HG03280 (cell line): Measurements from ENCODE around the gene STARD3.
"Not testable (repeated sequence)": the region's sequence is repeated elsewhere in the genome, so short reads cannot be mapped to it uniquely, and the experiment has no call there.

Experiments
- ATAC-seq: cut with Tn5 transposase; IDR thresholded peaks from one replicate; pipeline ENCODE4 v1.9.1; 2021; ENCODE audit warnings: mild to moderate bottlenecking, moderate library complexity; ENCODE audit not compliant: unreplicated experiment

STARD3 gene

GRCh38 chr17:39706921-39707337 is 70.0 kb downstream of the STARD3 start:
- no peak for ATAC-seq

DNA sequence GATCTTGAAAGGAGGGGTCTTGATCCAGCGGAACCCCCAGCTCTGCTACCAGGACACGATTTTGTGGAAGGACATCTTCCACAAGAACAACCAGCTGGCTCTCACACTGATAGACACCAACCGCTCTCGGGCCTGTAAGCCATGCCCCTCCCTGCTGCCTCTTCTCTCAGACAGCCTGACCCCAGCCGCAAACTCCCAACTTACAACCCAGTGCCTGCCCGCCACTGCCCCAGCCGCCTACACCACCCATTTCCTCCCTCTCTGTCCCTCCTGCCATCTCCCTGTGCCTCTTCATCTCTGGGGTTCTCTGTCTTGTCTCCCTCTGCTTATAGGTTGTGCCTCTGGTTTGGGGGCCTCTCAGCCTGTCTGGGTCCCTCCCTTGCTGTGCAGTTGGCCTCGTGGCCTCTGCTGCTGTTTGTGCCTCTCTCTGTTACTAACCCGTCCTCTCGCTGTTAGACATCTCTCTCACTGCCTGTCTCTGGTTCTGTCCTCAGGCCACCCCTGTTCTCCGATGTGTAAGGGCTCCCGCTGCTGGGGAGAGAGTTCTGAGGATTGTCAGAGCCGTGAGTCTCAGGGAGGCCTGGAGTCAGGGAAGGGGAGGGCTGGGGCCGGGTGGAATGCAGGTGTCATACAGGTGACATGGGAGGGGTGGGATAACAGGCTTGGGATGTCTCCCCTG is 72.5 kb downstream of the STARD3 start:
- ATAC-seq, result no peak

- ATAC-seq, result no peak
Observed at GRCh38 chr17:39709998-39710964, 73.3 kb downstream of the STARD3 start.

- not testable (repeated sequence) for ATAC-seq
Observed at GRCh38 chr17:39711071-39711470, 74.1 kb downstream of the STARD3 start.

DNA sequence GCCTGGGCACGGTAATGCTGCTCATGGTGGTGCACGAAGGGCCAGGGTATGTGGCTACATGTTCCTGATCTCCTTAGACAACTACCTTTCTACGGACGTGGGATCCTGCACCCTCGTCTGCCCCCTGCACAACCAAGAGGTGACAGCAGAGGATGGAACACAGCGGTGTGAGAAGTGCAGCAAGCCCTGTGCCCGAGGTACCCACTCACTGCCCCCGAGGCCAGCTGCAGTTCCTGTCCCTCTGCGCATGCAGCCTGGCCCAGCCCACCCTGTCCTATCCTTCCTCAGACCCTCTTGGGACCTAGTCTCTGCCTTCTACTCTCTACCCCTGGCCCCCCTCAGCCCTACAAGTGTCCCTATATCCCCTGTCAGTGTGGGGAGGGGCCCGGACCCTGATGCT is 74.9 kb downstream of the STARD3 start:
- no peak for ATAC-seq
